ENCODE data around the gene IGFN1. TPM values are rescaled to one million over a fixed set of nuclear protein-coding genes. Genes with fewer than 3 reads are reported as not detected.

Gene IGFN1
- total and polyA plus RNA-seq, 9 of the 15 experiments (the other 6 are each of a cell fraction or from before 2014, with no cell fraction given): 0.04 TPM; not detected in 8

GRCh38 chr1:201170533-201171062, 20.0 kb upstream of the IGFN1 start (continued):
- TF ChIP-seq, protein P1, sequence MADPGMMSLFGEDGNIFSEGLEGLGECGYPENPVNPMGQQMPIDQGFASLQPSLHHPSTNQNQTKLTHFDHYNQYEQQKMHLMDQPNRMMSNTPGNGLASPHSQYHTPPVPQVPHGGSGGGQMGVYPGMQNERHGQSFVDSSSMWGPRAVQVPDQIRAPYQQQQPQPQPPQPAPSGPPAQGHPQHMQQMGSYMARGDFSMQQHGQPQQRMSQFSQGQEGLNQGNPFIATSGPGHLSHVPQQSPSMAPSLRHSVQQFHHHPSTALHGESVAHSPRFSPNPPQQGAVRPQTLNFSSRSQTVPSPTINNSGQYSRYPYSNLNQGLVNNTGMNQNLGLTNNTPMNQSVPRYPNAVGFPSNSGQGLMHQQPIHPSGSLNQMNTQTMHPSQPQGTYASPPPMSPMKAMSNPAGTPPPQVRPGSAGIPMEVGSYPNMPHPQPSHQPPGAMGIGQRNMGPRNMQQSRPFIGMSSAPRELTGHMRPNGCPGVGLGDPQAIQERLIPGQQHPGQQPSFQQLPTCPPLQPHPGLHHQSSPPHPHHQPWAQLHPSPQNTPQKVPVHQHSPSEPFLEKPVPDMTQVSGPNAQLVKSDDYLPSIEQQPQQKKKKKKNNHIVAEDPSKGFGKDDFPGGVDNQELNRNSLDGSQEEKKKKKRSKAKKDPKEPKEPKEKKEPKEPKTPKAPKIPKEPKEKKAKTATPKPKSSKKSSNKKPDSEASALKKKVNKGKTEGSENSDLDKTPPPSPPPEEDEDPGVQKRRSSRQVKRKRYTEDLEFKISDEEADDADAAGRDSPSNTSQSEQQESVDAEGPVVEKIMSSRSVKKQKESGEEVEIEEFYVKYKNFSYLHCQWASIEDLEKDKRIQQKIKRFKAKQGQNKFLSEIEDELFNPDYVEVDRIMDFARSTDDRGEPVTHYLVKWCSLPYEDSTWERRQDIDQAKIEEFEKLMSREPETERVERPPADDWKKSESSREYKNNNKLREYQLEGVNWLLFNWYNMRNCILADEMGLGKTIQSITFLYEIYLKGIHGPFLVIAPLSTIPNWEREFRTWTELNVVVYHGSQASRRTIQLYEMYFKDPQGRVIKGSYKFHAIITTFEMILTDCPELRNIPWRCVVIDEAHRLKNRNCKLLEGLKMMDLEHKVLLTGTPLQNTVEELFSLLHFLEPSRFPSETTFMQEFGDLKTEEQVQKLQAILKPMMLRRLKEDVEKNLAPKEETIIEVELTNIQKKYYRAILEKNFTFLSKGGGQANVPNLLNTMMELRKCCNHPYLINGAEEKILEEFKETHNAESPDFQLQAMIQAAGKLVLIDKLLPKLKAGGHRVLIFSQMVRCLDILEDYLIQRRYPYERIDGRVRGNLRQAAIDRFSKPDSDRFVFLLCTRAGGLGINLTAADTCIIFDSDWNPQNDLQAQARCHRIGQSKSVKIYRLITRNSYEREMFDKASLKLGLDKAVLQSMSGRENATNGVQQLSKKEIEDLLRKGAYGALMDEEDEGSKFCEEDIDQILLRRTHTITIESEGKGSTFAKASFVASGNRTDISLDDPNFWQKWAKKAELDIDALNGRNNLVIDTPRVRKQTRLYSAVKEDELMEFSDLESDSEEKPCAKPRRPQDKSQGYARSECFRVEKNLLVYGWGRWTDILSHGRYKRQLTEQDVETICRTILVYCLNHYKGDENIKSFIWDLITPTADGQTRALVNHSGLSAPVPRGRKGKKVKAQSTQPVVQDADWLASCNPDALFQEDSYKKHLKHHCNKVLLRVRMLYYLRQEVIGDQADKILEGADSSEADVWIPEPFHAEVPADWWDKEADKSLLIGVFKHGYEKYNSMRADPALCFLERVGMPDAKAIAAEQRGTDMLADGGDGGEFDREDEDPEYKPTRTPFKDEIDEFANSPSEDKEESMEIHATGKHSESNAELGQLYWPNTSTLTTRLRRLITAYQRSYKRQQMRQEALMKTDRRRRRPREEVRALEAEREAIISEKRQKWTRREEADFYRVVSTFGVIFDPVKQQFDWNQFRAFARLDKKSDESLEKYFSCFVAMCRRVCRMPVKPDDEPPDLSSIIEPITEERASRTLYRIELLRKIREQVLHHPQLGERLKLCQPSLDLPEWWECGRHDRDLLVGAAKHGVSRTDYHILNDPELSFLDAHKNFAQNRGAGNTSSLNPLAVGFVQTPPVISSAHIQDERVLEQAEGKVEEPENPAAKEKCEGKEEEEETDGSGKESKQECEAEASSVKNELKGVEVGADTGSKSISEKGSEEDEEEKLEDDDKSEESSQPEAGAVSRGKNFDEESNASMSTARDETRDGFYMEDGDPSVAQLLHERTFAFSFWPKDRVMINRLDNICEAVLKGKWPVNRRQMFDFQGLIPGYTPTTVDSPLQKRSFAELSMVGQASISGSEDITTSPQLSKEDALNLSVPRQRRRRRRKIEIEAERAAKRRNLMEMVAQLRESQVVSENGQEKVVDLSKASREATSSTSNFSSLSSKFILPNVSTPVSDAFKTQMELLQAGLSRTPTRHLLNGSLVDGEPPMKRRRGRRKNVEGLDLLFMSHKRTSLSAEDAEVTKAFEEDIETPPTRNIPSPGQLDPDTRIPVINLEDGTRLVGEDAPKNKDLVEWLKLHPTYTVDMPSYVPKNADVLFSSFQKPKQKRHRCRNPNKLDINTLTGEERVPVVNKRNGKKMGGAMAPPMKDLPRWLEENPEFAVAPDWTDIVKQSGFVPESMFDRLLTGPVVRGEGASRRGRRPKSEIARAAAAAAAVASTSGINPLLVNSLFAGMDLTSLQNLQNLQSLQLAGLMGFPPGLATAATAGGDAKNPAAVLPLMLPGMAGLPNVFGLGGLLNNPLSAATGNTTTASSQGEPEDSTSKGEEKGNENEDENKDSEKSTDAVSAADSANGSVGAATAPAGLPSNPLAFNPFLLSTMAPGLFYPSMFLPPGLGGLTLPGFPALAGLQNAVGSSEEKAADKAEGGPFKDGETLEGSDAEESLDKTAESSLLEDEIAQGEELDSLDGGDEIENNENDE (IDR thresholded peaks at IDR 0.05; ENCODE audit: low read depth, low read length): no peak
- TF ChIP-seq ZNF431 (CRISPR knock-in tag; IDR thresholded peaks at IDR 0.05) (no peak; the same call in 1 of the 2 replicates), AFF1 (IDR thresholded peaks at IDR 0.05; ENCODE audit: low read depth in 1 of 2, partially characterized antibody in 2 of 2) (peak in 1 of 2 experiments; percentile 75), STAT5A (IDR thresholded peaks at IDR 0.05; ENCODE audit: borderline replicate concordance, low read length) (no peak), POLR2AphosphoS2 (IDR thresholded peaks at IDR 0.05; ENCODE audit: low read length) (peak; percentile 61; the same call in 1 of the 2 replicates), KLF1 (tag; IDR thresholded peaks at IDR 0.05) (no peak), HMG20A (CRISPR knock-in tag; conservative IDR thresholded peaks at IDR 0.05) (0 out of 2 replicates have a peak, but pooled peaks have one; percentile 63), GABPB2 (CRISPR knock-in tag; conservative IDR thresholded peaks at IDR 0.05) (no peak), MIER1 (IDR thresholded peaks at IDR 0.05; ENCODE audit: low read depth) (no peak)

Measured in K562 (cell line).